Dendritic cell treated with granulocyte-macrophage colony-stimulating factor and Interleukin-4, amounts not matched to agents 40 ng/mL and 50 ng/mL, for 4 days (primary cell): ENCODE data around the gene SDF4.

Experiments used
- H3K27ac Mint-ChIP-seq: one replicate; pipeline ENCODE4 v1.8.0; 2022; ENCODE audit warnings: mild to moderate bottlenecking, mixed read lengths
- H3K27me3 Mint-ChIP-seq: one replicate; pipeline ENCODE4 v1.8.0; 2022; ENCODE audit warnings: mild to moderate bottlenecking, mixed read lengths
- H3K36me3 Mint-ChIP-seq: one replicate; pipeline ENCODE4 v1.8.0; 2022; ENCODE audit warnings: low read depth, mixed read lengths
- H3K4me1 Mint-ChIP-seq: one replicate; pipeline ENCODE4 v1.8.0; 2022; ENCODE audit warnings: low read depth, mixed read lengths
- H3K4me3 Mint-ChIP-seq: one replicate; pipeline ENCODE4 v1.8.0; 2022; ENCODE audit warnings: mild to moderate bottlenecking, moderate library complexity, mixed read lengths
- H3K9me3 Mint-ChIP-seq: one replicate; pipeline ENCODE4 v1.8.0; 2022; ENCODE audit warnings: mixed read lengths
- intact Hi-C: fragments of 100-400 bp; cut with micrococcal nuclease; formaldehyde crosslinking; loops from one replicate; pipeline ENCODE4 v1.15.0; 2022

The SDF4 gene

DNA sequence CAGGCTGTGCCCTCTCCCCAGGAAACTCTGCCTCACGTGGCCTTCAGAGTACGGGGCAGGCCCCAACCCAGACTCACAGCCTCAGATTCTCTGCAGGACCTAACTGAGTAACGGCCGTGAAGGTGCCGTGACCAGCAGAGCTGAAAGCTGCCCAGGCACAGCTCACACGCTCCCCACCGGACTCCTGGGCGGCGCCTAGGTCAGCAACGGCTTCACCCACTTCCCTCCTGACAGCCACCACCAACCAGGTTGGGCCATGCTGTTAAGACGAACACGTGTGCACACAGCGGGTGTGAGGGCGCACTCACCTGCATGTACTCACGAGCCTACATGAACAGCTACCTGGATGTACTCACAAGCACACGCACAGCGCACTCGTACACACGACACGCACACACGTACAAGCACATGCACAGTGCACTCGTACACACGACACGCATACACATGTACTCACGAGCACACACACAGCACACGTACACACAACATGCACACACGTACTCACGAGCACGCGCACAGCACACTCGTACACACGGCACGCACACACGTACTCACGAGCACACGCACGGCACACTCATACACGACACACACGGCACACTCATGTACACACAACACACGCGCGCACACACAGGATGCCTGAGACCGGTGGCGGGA is 9.1 kb downstream of the SDF4 start:
- H3K4me3 Mint-ChIP-seq, result no peak overlapping the region
- peaks cover 100% of the 10 kb centered on the region for H3K36me3 Mint-ChIP-seq
- no peaks in the 10 kb centered on the region for H3K27me3 Mint-ChIP-seq
- peaks cover 9% of the 10 kb centered on the region for H3K4me1 Mint-ChIP-seq
- no peak overlapping the region for H3K27ac Mint-ChIP-seq
- no peaks in the 10 kb centered on the region for H3K9me3 Mint-ChIP-seq
- intact Hi-C loops, result no loop called here

DNA sequence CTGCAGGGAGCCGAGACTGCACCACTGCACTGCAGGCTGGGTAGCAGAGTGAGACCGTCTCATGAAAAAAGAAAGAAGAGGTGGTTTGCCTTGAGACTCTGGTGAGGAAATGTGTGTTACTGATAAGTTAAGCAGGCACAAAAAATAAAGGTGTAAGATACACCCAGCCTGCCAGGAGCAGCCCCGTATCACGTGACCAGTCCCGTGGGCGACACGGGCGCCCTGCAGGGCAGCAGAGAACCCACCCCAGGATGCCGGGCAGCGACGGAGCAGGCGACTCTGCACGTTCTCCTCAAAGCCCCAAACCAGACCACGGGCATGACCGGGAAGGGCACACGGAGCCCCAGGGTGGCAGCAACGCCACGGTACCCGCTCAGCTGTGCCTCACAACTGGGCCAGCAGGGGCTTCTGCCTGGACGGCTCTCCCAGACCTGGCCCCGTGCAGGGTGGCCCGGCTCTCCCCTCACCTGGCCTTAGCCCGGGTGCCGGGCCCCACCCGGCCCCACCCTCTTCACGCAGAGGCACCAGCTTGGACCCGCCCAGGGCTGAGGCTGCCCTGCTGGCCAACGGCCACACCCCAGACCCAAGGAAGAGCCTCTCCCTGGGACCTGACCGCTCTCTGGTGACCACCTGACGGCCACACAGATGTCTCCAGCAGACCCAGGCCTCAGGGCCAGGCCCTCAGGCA is 9.8 kb downstream of the SDF4 start:
- no peak overlapping the region for H3K4me3 Mint-ChIP-seq
- intact Hi-C loops, result no loop called here
- H3K27ac Mint-ChIP-seq, result no peak overlapping the region
- peaks cover 9% of the 10 kb centered on the region for H3K4me1 Mint-ChIP-seq
- H3K9me3 Mint-ChIP-seq, result no peaks in the 10 kb centered on the region
- no peaks in the 10 kb centered on the region for H3K27me3 Mint-ChIP-seq
- peaks cover 100% of the 10 kb centered on the region for H3K36me3 Mint-ChIP-seq

DNA sequence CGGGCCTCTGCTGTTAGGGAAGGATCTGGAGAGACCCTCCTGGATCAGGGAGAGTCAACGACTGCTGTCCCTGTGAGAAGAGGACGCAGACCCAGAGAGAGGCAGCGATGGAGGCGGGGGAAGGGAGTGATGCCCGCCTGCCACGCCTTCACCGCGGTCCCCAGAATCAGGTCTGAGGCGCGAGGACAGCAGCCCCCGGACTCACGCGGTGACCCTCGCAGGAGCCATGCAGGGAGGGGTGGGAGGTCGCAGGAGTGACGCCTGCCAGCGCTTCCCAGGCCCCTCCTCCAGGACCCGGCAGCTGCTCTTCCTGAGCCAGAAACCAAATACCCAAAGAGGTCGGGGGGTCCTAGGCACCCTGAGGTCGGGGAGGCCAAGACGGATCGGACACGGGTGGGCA is 11.6 kb downstream of the SDF4 start:
- H3K4me1 Mint-ChIP-seq, result peaks cover 12% of the 10 kb centered on the region
- intact Hi-C loops, result no loop called here
- no peak overlapping the region for H3K4me3 Mint-ChIP-seq
- H3K36me3 Mint-ChIP-seq, result peaks cover 100% of the 10 kb centered on the region
- no peaks in the 10 kb centered on the region for H3K9me3 Mint-ChIP-seq
- no peak overlapping the region for H3K27ac Mint-ChIP-seq
- no peaks in the 10 kb centered on the region for H3K27me3 Mint-ChIP-seq

DNA sequence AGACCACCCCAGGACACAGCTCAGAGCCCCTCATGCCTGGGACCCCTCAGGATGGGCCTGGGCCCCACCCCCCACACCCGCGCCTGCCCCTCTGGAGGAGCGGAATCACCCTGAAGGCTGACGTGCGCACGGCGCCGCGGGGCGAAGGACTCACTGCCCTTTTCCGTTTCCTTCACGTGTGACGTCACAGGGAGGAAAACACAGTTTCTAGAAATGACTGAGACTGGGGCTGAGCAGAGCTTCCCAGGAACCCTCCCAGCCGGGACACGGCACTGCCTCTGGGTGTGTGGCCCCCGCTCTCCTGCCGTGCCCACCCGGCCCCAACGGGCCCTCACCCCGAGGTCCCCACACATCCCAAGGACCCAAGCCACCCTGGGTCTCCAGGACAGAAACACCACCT is 12.5 kb downstream of the SDF4 start:
- Mint-ChIP-seq H3K9me3 (no peaks in the 10 kb centered on the region), H3K4me3 (no peak overlapping the region), H3K27me3 (peaks cover 3% of the 10 kb centered on the region), H3K36me3 (peaks cover 96% of the 10 kb centered on the region), H3K4me1 (peaks cover 20% of the 10 kb centered on the region), H3K27ac (no peak overlapping the region)
- intact Hi-C loops, result no loop called here

DNA sequence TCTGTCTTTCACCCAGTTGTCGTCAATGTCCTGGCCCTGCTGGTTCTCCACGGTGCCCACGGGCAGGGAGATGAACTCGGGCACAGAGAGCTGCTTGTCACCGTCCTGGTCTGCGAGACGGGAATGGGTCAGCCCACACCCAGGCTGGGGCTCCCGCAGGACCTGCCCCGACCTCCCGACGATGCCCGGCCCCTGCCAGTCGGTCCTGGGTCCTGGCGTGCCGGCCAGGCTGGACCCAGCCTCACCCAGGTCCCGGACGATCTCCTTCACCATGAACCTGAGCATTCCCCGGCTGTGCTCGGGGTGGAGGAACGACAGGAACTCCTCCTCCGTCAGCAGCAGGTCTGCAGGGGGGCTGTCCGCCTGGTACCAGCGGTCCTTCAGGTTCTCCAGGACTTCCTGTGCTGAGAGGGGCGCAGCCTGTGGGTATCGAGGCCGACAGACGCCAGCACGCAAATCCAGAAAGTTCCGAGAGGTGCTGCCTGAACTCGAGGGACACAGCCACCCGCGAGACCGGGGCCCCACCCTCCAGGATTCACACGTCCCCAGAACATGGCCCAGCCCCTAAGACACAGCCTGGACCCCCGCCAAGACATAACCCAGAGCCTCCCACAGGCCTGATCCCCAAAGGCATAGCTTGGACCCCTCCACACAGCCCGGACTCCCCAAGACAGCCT is 13.1 kb downstream of the SDF4 start:
- Mint-ChIP-seq H3K27me3 (peaks cover 9% of the 10 kb centered on the region), H3K4me3 (no peak overlapping the region), H3K27ac (no peak overlapping the region), H3K4me1 (peaks cover 25% of the 10 kb centered on the region), H3K9me3 (no peaks in the 10 kb centered on the region), H3K36me3 (peaks cover 89% of the 10 kb centered on the region)
- intact Hi-C loops, result no loop called here

DNA sequence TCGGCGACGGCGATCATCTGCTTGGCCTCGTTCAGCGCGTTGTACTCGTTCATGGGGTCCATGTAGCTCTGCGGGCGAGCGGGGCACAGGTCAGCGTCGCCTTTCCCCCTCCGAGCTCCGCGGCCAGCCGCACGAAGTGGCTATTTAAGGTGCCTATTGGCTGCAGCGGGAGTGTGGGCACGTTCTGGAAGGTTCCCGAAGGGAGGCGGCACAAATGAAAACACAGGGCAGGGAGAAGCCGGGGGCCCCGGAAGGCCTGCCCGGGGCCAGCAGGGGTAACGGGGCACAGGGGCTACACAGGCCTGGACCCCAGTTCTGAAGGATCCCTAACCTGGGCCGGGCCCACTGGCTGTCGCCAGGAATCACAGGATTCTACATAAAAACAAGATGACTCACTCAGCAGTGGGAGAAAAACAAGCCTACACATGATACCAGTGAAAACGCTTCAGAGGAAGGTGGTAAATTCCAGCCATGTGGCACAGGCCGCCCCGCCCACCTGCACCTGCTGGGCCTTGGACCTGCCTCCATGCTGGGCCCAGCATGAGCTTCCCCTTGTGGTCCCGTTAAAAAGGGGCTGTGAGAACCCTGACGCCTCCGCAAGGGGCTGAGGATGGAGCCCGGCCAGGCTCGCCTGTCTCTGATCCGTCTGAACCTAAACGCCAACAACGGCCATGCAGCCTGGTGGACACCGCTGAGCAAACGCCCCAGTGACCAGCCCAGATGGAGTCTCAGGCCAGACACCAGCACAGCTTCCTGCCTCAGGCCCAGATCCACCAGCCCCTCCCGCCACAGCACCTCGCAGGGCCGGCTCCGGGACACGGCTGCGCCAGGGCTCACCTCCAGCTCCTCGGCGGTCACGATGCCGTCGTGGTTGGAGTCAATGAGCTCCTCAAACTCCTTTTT is 13.9 kb downstream of the SDF4 start:
- no peak overlapping the region for H3K4me3 Mint-ChIP-seq
- H3K27me3 Mint-ChIP-seq, result peaks cover 13% of the 10 kb centered on the region
- H3K9me3 Mint-ChIP-seq, result no peaks in the 10 kb centered on the region
- peaks cover 25% of the 10 kb centered on the region for H3K4me1 Mint-ChIP-seq
- intact Hi-C loops, result no loop called here
- no peak overlapping the region for H3K27ac Mint-ChIP-seq
- peaks cover 82% of the 10 kb centered on the region for H3K36me3 Mint-ChIP-seq

DNA sequence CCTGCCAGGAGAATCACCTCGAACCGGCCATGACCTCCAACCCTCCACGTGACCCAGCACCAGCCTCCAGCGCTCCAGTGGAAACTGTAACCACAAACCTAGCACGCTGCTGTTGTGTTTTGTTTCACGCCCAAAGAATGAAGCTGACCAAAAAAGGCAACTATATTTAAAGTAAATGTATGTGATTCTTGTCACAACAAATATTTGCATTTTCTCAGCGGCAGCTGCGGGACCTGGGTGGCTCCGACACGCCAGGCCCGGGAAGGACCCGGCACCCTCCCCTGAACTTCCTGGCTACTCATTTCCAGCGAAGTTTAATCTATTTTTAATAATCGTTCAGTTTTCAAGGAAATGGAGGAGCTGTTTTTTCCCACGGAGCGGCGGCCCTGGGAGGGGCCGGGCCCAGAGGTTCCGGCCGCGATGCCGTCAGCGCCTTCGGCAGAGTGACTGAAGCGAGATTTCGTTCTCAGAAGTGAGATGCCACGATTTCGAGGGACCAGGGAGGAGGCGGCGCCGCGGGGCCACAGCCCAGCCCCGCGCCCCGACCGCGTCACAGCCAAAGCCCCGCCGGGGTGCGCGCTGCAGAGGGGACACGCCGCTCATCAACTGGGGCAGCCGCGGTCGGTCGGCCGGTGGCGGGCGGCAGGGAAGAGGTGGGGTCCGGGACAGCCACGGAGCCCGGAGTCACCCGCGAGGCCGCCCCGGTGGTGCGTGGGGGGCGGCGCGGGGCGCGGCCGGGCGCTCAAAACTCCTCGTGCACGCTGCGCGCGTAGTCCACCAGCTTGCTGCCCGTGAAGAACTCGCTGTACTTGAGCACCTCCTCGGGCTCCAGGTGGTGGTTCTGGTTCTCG is 14.8 kb downstream of the SDF4 start:
- Mint-ChIP-seq H3K4me3 (no peak overlapping the region), H3K27me3 (peaks cover 21% of the 10 kb centered on the region), H3K36me3 (peaks cover 73% of the 10 kb centered on the region), H3K4me1 (peaks cover 25% of the 10 kb centered on the region), H3K27ac (no peak overlapping the region), H3K9me3 (no peaks in the 10 kb centered on the region)
- intact Hi-C loops, result no loop called here

DNA sequence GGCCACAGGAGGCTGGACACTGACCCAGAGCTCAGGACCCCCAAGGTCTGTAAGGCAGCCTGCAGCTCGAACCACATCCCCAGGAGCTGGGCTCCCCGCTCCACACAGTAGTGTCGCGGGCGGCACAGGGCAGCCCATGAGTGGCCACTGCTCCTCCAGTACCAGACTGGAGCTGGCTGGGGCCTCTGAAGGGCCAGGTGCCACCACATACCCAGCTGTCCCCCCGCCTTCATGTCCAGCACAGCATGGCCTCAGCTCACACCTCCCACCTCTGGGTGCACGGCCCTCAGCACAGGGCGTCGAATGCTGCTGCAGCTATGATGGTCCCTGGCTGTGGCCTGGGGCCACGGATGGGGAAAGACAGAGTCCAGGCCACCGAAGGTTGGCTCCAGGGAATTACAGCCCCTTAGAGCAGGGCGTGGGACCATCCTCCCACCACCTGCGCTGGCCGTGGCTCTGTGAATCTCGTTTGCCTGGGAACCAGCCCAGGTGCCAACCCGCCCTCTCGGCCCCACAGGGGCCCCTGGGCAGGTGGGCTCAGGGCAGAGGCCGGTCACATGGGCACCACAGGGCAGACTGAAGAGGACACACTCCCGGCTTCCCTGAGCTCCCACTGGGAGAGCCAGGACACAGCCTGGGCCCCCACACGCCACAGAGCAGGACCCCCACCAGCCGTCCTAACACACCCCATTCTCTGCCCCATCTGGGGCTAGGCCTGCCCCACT is 15.8 kb downstream of the SDF4 start:
- intact Hi-C loops, result no loop called here

DNA sequence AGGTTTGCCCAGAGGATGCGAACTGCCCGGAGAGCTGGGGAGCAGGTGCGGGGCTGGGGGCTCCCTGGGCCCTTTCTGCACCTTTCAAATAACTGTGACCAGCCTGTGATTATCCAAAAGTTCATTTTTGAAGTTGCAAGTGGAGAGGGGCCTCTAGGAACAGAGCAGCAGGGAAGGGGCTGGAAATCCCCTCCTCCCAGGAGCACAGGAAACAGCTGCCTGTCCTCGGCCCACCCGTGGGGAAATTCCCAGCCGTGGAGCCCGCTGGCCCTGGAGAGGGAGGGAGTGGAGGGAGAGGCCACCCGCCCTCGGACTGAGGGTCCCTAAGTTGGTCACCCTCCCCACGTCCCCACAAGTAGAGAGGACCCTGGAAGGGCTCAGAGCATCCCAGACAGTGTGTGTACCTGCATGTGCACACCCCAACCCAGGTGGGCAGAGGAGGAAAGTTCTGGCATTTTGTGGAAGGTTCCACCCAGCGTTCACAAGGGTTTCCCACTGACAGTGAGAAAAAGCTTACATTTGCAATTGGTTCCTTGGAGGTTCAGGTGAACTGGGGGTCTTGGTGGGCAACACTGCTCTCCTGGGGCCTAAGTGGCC is 16.6 kb downstream of the SDF4 start:
- peaks cover 32% of the 10 kb centered on the region for H3K4me1 Mint-ChIP-seq
- H3K9me3 Mint-ChIP-seq, result no peaks in the 10 kb centered on the region
- no peak overlapping the region for H3K27ac Mint-ChIP-seq
- no peak overlapping the region for H3K4me3 Mint-ChIP-seq
- H3K27me3 Mint-ChIP-seq, result peaks cover 33% of the 10 kb centered on the region
- peaks cover 61% of the 10 kb centered on the region for H3K36me3 Mint-ChIP-seq
- intact Hi-C loops, result no loop called here

More for the DNA sequence above, 15.8 kb downstream of the SDF4 start:
- Mint-ChIP-seq H3K9me3 (no peaks in the 10 kb centered on the region), H3K4me3 (no peak overlapping the region), H3K27me3 (peaks cover 27% of the 10 kb centered on the region), H3K27ac (no peak overlapping the region), H3K4me1 (peaks cover 28% of the 10 kb centered on the region), H3K36me3 (peaks cover 67% of the 10 kb centered on the region)

DNA sequence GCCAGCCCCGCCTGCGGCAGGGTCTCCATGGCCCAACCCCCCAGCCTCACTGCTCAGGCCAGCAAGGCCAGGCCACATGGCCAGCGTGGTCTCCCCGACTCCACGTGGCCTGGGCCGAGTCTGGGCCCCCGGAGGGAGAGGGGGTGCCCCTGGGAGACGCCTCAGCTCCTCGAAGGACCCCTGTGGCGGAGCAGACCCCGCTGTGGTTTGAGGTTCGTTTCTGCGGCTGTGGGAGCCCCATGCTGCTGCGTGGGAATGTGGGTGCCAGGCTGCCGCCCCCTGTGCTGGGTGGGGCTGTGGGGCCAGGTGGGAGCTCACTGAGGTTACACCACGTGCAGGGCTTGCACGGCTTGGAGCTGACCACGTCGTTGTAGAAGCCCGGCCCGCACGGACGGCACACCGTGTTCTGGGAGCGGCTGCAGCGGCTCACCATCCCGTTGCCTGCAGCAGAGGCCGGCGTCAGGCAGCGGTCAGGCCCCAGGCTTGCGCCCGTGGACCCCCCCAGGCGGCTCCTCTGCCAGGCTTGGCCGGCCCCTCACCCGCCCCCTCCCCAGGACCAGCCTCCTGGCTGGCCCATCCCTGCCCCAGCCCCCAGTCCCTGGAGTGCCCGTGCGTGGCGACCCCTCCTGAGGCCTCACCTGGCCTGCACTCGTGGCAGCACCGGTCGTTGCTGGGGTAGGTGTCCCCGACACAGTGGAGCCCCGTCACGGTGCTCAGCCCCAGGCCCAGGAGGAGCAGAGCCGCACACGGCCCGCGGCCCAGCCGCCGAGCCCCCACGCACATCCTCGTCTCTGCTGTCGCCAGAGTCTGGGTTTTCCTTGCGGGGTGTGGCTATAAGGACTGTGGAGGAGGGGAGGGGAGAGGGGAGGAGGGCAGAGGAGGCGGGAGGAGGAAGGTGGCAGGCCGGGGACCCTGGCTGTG is 18.2 kb downstream of the SDF4 start, which contains the start of gene TNFRSF4:
TSS of gene TNFRSF4 (minus strand) at position 809 of the 921 bp plus-strand sequence. CDS start at position 783, 26 bp downstream.
- Mint-ChIP-seq H3K9me3 (no peaks in the 10 kb centered on the region), H3K27ac (no peak within 1 kb of the TSS), H3K4me3 (peak within 1 kb of the TSS; percentile 54), H3K36me3 (peaks cover 46% of the 10 kb centered on the region), H3K27me3 (peaks cover 46% of the 10 kb centered on the region), H3K4me1 (peaks cover 40% of the 10 kb centered on the region)
- intact Hi-C loops, result no loop called here

DNA sequence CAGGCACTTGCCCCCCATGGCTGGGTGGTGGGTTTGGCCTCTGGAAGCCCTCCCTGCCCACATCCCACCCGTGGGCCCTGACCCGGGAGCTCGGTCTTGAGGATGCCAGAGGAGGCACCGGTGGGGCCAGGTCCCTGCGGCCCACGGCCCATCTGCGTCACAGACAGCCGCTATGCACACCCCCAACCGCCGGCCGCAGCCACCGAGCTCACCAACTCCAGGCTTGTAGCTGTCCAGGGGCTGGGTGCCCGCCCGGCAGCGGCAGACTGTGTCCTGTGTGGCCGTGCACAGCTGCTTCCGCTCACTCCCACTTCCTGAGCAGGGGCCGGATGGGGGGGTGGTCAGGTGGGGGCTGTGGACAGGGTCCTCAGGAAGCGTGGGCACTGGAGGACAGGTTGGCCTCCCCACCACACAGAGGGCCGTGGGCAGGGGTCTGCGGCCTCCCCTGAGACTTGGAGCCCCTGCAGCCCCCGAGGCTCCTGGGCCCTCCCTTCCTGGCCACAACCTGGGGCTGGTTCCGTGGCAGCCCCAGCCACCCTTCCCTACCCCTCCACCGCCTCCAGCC is 18.9 kb downstream of the SDF4 start:
- H3K4me3 Mint-ChIP-seq, result peak overlapping the region; percentile 54
- peaks cover 51% of the 10 kb centered on the region for H3K27me3 Mint-ChIP-seq

More for the DNA sequence above, 18.9 kb downstream of the SDF4 start:
- intact Hi-C loops, result no loop called here
- H3K36me3 Mint-ChIP-seq, result peaks cover 38% of the 10 kb centered on the region
- H3K9me3 Mint-ChIP-seq, result no peaks in the 10 kb centered on the region
- H3K27ac Mint-ChIP-seq, result no peak overlapping the region
- peaks cover 47% of the 10 kb centered on the region for H3K4me1 Mint-ChIP-seq
